ENCODE measurements around the gene USP46. TPM values are rescaled to one million over a fixed set of nuclear protein-coding genes. Genes with fewer than 3 reads are reported as not detected.

The USP46 gene
- total RNA-seq, 6 donors from 2014 or later: 4.2 to 14.0 (median 8.2) TPM

DNA sequence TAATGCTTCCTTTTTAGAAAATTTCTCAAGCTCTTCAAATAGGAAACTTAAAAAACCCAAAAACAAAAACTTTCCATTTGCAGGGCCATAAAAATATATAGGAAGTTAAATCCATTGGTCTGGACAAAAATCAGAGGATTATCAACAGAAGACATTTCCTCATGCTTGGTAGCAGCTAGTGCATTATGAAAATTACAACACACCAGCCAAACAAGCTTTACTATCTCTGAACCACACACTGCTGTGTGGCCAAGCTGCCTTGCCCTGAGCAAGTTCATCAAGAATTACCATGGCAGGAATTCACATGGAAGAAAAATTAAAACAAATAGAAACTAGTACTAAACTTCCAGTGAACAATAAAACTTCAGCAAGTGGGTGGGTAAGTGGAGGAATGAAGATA lies 3.6 kb downstream of the USP46 start:
- TF ChIP-seq POLR2A (IDR thresholded peaks at IDR 0.05) (no peak), POLR2AphosphoS5 (IDR thresholded peaks at IDR 0.05) (no peak), EP300 (IDR thresholded peaks at IDR 0.05) (no peak)
- TF ChIP-seq, protein P1, sequence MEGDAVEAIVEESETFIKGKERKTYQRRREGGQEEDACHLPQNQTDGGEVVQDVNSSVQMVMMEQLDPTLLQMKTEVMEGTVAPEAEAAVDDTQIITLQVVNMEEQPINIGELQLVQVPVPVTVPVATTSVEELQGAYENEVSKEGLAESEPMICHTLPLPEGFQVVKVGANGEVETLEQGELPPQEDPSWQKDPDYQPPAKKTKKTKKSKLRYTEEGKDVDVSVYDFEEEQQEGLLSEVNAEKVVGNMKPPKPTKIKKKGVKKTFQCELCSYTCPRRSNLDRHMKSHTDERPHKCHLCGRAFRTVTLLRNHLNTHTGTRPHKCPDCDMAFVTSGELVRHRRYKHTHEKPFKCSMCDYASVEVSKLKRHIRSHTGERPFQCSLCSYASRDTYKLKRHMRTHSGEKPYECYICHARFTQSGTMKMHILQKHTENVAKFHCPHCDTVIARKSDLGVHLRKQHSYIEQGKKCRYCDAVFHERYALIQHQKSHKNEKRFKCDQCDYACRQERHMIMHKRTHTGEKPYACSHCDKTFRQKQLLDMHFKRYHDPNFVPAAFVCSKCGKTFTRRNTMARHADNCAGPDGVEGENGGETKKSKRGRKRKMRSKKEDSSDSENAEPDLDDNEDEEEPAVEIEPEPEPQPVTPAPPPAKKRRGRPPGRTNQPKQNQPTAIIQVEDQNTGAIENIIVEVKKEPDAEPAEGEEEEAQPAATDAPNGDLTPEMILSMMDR (IDR thresholded peaks at IDR 0.05): no peak
- Histone ChIP-seq H3K4me1 (peaks cover 12 to 34% (median 16%) of the 10 kb centered on the region in 4 donors), H3K4me3 (no peak overlapping the region), H3K9me3 (no peaks in the 10 kb centered on the region), H3K36me3 (no peaks in the 10 kb centered on the region), H3K27ac (no peak overlapping the region), H3K27me3 (no peaks in the 10 kb centered on the region)
- ATAC-seq (ENCODE audit: low FRiP score in 2 of 2): no peak
- no peak for DNase-seq

DNA sequence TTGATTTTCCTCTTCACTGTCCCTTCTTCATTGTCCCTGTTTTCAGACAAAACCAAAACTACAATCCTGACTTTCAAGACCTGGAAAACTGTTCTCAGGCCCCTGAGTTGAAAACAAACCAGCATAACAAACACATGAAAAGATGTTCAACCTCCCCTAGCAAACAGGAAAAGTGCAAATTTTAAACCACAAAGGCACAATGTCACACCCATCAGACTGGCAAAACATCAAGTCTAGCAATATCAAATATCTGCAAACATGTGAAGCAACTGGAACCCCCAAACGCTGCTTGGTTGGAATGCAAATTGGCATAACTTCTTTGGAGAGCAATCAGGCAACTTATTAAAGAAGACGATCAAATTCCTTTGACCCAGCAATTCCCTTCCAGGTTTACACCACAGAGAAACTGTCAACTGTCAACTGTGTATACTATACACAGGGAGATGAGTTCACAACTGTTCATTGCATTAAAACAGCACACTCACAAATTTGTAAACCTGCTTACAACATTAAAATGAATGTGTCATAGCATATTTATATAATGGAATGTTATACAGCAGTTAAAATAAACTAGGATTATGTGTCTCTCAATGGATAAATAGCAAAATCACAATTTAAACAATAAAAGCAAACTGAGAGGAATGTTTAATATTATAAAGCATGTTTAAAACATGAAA lies 7.0 kb downstream of the USP46 start:
- Histone ChIP-seq H3K36me3 (no peaks in the 10 kb centered on the region), H3K27me3 (no peaks in the 10 kb centered on the region), H3K4me3 (no peak overlapping the region), H3K27ac (no peak overlapping the region), H3K4me1 (peaks cover 0 to 18% (median 0%) of the 10 kb centered on the region in 4 donors), H3K9me3 (no peaks in the 10 kb centered on the region)
- no peak for TF ChIP-seq POLR2A (IDR thresholded peaks at IDR 0.05)
- TF ChIP-seq EP300 (IDR thresholded peaks at IDR 0.05): no peak
- TF ChIP-seq, protein P1 (IDR thresholded peaks at IDR 0.05): no peak
- TF ChIP-seq POLR2AphosphoS5 (IDR thresholded peaks at IDR 0.05): no peak
- 51 to 57% methylated on average over 2 of the region's 2 CpGs for WGBS, 2 donors
- no peak for ATAC-seq (ENCODE audit: low FRiP score in 2 of 2)
- DNase-seq: no peak

DNA sequence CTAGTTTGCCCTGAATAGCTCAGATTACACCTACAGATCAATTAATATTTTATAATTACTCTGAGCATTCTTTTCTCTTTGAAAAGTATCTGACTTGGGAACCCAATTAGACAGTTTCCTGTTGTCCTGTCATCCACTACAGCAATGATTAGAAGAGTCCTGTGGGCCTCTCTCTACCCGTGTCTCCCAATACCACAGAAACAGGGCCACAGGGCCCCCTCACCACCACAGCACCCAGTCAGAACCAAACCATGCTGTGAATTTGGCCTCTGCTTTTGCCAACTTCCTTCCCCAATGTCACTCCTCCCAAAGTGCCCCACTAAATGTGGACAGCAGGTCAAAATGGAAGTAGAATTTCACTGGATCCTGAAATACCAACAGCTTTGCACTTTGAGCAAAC lies 10.3 kb downstream of the USP46 start:
- H3K4me1 ChIP-seq: peaks cover 0 to 17% (median 4%) of the 10 kb centered on the region in 4 donors
- TF ChIP-seq EP300 (IDR thresholded peaks at IDR 0.05): no peak
- TF ChIP-seq, protein P1 (IDR thresholded peaks at IDR 0.05): no peak
- 67 to 79% methylated on average over 1 of the region's 1 CpG for WGBS, 2 donors
- H3K9me3 ChIP-seq: no peaks in the 10 kb centered on the region
- DNase-seq: no peak
- H3K27ac ChIP-seq: no peak overlapping the region
- H3K4me3 ChIP-seq: no peak overlapping the region
- no peaks in the 10 kb centered on the region for H3K27me3 ChIP-seq
- ATAC-seq (ENCODE audit: low FRiP score in 2 of 2): no peak
- no peaks in the 10 kb centered on the region for H3K36me3 ChIP-seq

DNA sequence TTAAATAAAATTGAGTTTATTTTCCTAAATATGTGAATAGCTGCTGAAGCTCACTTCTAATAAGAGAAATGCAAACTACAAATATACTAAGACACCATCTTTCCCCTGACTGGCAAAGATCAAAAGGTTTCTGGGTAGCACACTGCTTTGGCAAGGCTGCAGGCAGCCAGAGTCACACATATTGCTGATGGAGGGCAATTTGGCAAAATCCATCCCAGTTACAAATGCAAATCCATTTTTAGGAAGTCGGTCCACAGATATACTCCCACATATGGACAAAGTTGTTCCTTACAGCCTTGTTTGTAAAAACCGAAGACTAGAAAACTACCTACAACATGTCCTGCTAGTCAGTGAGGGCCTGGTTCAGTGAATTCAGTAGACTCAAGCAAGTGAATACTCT lies 12.4 kb downstream of the USP46 start:
- Histone ChIP-seq H3K4me3 (no peak overlapping the region), H3K9me3 (no peaks in the 10 kb centered on the region), H3K36me3 (no peaks in the 10 kb centered on the region), H3K27ac (no peak overlapping the region), H3K4me1 (peaks cover 1 to 19% (median 9%) of the 10 kb centered on the region in 4 donors), H3K27me3 (no peaks in the 10 kb centered on the region)
- ATAC-seq (ENCODE audit: low FRiP score in 2 of 2): no peak
- 96 to 98% methylated on average over 2 of the region's 2 CpGs for WGBS, 2 donors
- no peak for DNase-seq
- TF ChIP-seq EP300 (IDR thresholded peaks at IDR 0.05) (no peak), POLR2A (IDR thresholded peaks at IDR 0.05) (no peak), POLR2AphosphoS5 (IDR thresholded peaks at IDR 0.05) (no peak)
- TF ChIP-seq, protein P1 (IDR thresholded peaks at IDR 0.05): no peak

DNA sequence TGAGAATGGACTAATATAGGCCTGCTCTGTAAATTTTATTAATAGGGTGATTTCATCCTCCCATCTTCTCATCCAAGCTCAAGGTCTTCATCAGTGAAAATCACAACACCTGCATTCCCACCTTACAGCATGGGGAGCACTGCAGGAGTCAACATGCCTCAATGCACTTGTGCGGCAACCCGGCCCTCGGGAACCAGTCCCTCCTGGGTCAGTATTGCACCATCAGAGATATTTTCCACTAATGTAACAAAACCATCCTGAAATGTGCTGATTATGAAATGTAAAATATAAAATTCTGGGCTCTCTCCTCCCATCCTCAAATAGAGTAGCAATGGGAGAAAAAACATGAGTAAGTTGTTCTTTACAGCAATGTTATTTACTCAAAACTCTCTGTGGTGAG lies 13.0 kb downstream of the USP46 start:
- Histone ChIP-seq H3K4me1 (peaks cover 5 to 22% (median 14%) of the 10 kb centered on the region in 4 donors), H3K9me3 (no peaks in the 10 kb centered on the region), H3K27me3 (no peaks in the 10 kb centered on the region), H3K27ac (no peak overlapping the region), H3K36me3 (no peaks in the 10 kb centered on the region), H3K4me3 (no peak overlapping the region)
- DNase-seq (no peak), ATAC-seq (ENCODE audit: low FRiP score in 2 of 2) (no peak)
- 85 to 93% methylated on average over 3 of the region's 3 CpGs for WGBS, 2 donors
- TF ChIP-seq, protein P1 (IDR thresholded peaks at IDR 0.05): no peak
- TF ChIP-seq EP300 (IDR thresholded peaks at IDR 0.05) (no peak), POLR2A (IDR thresholded peaks at IDR 0.05) (no peak), POLR2AphosphoS5 (IDR thresholded peaks at IDR 0.05) (no peak)
